Neutrophil (primary cell): ENCODE data around the gene SLC39A9.
"Not testable (repeated sequence)": the region's sequence is repeated elsewhere in the genome, so short reads cannot be mapped to it uniquely, and the experiment has no call there.

Experiments
- H3K27ac ChIP-seq: fragments of 200-600 bp; sonication (generic); 2 replicates; pipeline ENCODE4 v1.5.1; 2016; ENCODE audit warnings: mild to moderate bottlenecking, moderate library complexity
- H3K27me3 ChIP-seq: fragments of 200-600 bp; sonication (generic); 2 replicates; pipeline ENCODE4 v1.6.0; 2016; ENCODE audit warnings: mild to moderate bottlenecking
- H3K36me3 ChIP-seq: fragments of 200-600 bp; sonication (generic); 2 replicates; pipeline ENCODE4 v1.5.1; 2017
- H3K4me1 ChIP-seq, 2 experiments: fragments of 200-600 bp in 1 of 2; sonication (generic) in 1 of 2; 1 replicate in 1 of 2; 2 replicates in 1 of 2; pipeline versions ENCODE4 v1.5.1 to v1.6.1; 2013 to 2016; ENCODE audit warnings: low read depth in 1 of 2, low read length in 1 of 2, mild to moderate bottlenecking in 1 of 2, moderate library complexity in 1 of 2; ENCODE audit not compliant: control insufficient read depth in 1 of 2, insufficient read depth in 1 of 2
- H3K4me3 ChIP-seq, 2 experiments: fragments of 200-600 bp in 1 of 2; sonication (generic) in 1 of 2; 1 replicate in 1 of 2; 2 replicates in 1 of 2; pipeline ENCODE4 v1.5.1; 2013 to 2016; ENCODE audit warnings: low read depth in 1 of 2, low read length in 1 of 2, mild to moderate bottlenecking in 1 of 2, moderate library complexity in 1 of 2
- H3K9me3 ChIP-seq: fragments of 200-600 bp; sonication (generic); 2 replicates; pipeline ENCODE4 v1.5.1; 2016
- TF ChIP-seq, protein P1 (sequence below): fragments of 200-600 bp; sonication (generic); IDR thresholded peaks from 2 replicates; pipeline ENCODE4 v1.5.1; 2016; ENCODE audit warnings: antibody characterized with exemption

SLC39A9 gene

GRCh38 chr14:69378274-69378673, 20.2 kb upstream of the SLC39A9 start:
- Histone ChIP-seq H3K27ac (no peak overlapping the region), H3K4me1 (peaks cover 23 to 28% of the 10 kb centered on the region in 2 experiments), H3K9me3 (no peaks in the 10 kb centered on the region), H3K4me3 (no peak overlapping the region), H3K36me3 (peaks cover 12% of the 10 kb centered on the region), H3K27me3 (no peaks in the 10 kb centered on the region)
- TF ChIP-seq, protein P1, sequence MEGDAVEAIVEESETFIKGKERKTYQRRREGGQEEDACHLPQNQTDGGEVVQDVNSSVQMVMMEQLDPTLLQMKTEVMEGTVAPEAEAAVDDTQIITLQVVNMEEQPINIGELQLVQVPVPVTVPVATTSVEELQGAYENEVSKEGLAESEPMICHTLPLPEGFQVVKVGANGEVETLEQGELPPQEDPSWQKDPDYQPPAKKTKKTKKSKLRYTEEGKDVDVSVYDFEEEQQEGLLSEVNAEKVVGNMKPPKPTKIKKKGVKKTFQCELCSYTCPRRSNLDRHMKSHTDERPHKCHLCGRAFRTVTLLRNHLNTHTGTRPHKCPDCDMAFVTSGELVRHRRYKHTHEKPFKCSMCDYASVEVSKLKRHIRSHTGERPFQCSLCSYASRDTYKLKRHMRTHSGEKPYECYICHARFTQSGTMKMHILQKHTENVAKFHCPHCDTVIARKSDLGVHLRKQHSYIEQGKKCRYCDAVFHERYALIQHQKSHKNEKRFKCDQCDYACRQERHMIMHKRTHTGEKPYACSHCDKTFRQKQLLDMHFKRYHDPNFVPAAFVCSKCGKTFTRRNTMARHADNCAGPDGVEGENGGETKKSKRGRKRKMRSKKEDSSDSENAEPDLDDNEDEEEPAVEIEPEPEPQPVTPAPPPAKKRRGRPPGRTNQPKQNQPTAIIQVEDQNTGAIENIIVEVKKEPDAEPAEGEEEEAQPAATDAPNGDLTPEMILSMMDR = no peak

- TF ChIP-seq, protein P1 = no peak
- Histone ChIP-seq H3K9me3 (no peaks in the 10 kb centered on the region), H3K4me1 (peaks cover 7 to 8% of the 10 kb centered on the region in 2 experiments), H3K27me3 (no peaks in the 10 kb centered on the region), H3K36me3 (peaks cover 34% of the 10 kb centered on the region), H3K4me3 (no peak overlapping the region), H3K27ac (no peak overlapping the region)
Observed at GRCh38 chr14:69387311-69387710, 11.2 kb upstream of the SLC39A9 start.

DNA sequence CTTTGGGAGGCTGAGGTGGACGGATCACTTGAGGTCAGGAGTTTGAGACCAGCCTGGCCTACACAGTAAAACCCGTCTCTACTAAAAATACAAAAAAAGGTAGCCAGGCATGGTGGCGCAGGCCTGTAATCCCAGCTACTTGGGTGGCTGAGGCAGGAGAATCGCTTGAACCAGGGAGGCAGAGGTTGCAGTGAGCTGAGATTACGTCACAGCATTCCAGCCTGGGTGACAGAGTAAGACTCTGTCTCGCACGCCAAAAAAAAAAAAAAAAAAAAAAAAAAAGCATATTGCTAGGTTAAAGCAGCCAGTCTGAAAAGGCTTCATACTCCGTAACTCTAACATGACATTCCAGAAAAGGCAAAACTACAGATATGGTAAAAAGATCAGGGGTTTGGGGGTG, 7.1 kb upstream of the SLC39A9 start:
- H3K27me3 ChIP-seq, H3K9me3 ChIP-seq, H3K27ac ChIP-seq, H3K4me1 ChIP-seq, H3K4me3 ChIP-seq: not testable (repeated sequence)
- H3K36me3 ChIP-seq = peaks cover 59% of the 10 kb centered on the region

- Histone ChIP-seq H3K9me3 (no peaks in the 10 kb centered on the region), H3K36me3 (peaks cover 55% of the 10 kb centered on the region), H3K4me1 (peaks cover 7 to 10% of the 10 kb centered on the region in 2 experiments), H3K4me3 (no peak overlapping the region), H3K27me3 (no peaks in the 10 kb centered on the region), H3K27ac (no peak overlapping the region)
- TF ChIP-seq, protein P1 = no peak
Observed at GRCh38 chr14:69392481-69392880, 6.0 kb upstream of the SLC39A9 start.

DNA sequence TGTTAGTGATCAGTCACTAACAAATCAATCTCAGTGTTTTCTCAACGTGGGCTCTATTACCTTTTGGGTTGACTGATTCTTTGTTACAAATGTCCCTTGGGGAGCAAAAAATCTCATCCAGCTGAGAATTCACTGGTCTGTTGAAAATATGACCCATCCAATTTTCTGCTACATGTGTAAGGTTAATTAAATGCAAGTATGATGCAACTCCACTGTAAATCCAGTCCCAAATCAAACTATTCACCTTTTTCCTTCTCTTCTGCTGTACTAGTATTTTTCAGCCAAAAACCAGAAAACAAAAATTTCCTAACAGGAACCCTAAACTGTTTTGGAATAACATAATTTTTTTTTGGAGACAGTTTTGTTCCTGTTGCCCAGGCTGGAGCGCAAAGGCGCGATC, 2.6 kb upstream of the SLC39A9 start:
- TF ChIP-seq, protein P1 = no peak
- Histone ChIP-seq H3K36me3 (peaks cover 47% of the 10 kb centered on the region), H3K4me1 (peaks cover 33 to 35% of the 10 kb centered on the region in 2 experiments), H3K9me3 (no peaks in the 10 kb centered on the region), H3K27me3 (no peaks in the 10 kb centered on the region), H3K27ac (no peak overlapping the region), H3K4me3 (no peak overlapping the region)

DNA sequence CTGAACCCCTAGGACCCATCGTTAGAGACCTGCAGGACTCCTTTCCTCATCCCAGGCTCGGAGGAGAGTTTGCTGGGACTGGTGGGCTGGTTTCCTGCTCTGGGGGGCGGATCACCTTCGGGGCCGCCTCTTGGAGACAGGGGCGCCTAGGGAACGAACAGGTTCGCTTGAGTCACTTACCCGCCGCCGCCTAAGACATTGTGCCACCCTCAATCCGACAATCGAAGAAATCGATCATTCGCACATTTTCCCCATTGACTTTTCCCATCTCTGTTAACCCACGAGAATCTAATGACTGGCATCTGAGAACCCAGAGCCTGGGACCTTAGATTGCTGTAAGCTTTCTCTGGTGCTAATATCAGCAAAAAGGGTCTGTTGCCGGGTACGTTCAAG, 322 bp downstream of the SLC39A9 start:
- TF ChIP-seq, protein P1 = peak; percentile 3
- Histone ChIP-seq H3K27me3 (no peaks in the 10 kb centered on the region), H3K4me3 (peak overlapping the region; percentile 70 to 85), H3K4me1 (peaks cover 39% of the 10 kb centered on the region in 2 experiments), H3K27ac (peak overlapping the region; percentile 91), H3K36me3 (peaks cover 19% of the 10 kb centered on the region), H3K9me3 (no peaks in the 10 kb centered on the region)
